Transverse colon (tissue), 3 donors: ENCODE results near the gene ULK4.

Source experiments
- POLR2A ChIP-seq: fragments of 450-650 bp; IDR thresholded peaks from one replicate; pipeline ENCODE4 v1.6.1; 2016; ENCODE audit warnings: antibody characterized with exemption, mild to moderate bottlenecking, moderate library complexity
- TF ChIP-seq, protein P1 (sequence below), 5 experiments: fragments of 200-600 bp in 3 of 5; fragments of 450-650 bp in 2 of 5; sonication (generic) in 3 of 5; IDR thresholded peaks; 1 replicate in 2 of 5; 2 replicates in 3 of 5; pipeline ENCODE4 v1.5.1; 2016 to 2017; ENCODE audit warnings: antibody characterized with exemption in 5 of 5, inconsistent platforms in 3 of 5, mild to moderate bottlenecking in 2 of 5, moderate library complexity in 1 of 5

DNA sequence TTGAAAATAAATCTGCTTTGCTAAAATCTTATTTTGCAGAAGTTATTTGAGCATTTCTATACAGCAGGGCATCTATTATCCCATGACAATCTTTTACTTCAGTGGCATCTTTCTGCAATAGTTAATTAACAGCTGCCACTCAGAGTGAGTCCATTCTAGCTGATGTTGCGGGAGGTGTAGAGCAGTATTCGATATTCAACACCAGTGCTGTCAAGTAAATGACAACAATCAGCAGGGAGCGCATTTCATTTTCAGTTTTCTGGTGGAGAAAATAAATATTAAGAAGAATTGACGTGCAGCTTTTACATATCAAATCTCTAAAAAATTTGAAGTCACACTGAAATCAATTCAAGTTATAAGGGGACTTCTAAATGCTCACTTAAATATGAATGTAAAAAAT lies 476.4 kb downstream of the ULK4 start:
- TF ChIP-seq, protein P1, sequence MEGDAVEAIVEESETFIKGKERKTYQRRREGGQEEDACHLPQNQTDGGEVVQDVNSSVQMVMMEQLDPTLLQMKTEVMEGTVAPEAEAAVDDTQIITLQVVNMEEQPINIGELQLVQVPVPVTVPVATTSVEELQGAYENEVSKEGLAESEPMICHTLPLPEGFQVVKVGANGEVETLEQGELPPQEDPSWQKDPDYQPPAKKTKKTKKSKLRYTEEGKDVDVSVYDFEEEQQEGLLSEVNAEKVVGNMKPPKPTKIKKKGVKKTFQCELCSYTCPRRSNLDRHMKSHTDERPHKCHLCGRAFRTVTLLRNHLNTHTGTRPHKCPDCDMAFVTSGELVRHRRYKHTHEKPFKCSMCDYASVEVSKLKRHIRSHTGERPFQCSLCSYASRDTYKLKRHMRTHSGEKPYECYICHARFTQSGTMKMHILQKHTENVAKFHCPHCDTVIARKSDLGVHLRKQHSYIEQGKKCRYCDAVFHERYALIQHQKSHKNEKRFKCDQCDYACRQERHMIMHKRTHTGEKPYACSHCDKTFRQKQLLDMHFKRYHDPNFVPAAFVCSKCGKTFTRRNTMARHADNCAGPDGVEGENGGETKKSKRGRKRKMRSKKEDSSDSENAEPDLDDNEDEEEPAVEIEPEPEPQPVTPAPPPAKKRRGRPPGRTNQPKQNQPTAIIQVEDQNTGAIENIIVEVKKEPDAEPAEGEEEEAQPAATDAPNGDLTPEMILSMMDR (IDR thresholded peaks at IDR 0.05), result no peak
- TF ChIP-seq POLR2A, result no peak
